Progenitor cell of endocrine pancreas (in vitro differentiated cells): ENCODE results near the gene PTPRA. TPM values are rescaled to one million over a fixed set of nuclear protein-coding genes. Genes with fewer than 3 reads are reported as not detected.

Source experiments
- DNase-seq: peaks from one replicate; pipeline ENCODE4 v3.0.0; 2021; ENCODE audit warnings: low spot score; ENCODE audit not compliant: unreplicated experiment
- H3K27ac Mint-ChIP-seq: 2 replicates; pipeline ENCODE4 v1.8.0; 2021; ENCODE audit warnings: mild to moderate bottlenecking, moderate library complexity, mixed read lengths
- H3K27me3 Mint-ChIP-seq: 2 replicates; pipeline ENCODE4 v1.8.0; 2021; ENCODE audit warnings: mixed read lengths
- H3K36me3 Mint-ChIP-seq: 2 replicates; pipeline ENCODE4 v1.8.0; 2022; ENCODE audit warnings: mixed read lengths; ENCODE audit not compliant: insufficient read depth
- H3K4me1 Mint-ChIP-seq: 2 replicates; pipeline ENCODE4 v1.8.0; 2021; ENCODE audit warnings: low read depth, mixed read lengths
- H3K4me3 Mint-ChIP-seq: 2 replicates; pipeline ENCODE4 v1.8.0; 2021; ENCODE audit warnings: low read depth, mild to moderate bottlenecking, moderate library complexity, mixed read lengths
- H3K9me3 Mint-ChIP-seq: 2 replicates; pipeline ENCODE4 v1.8.0; 2021; ENCODE audit warnings: low read depth, mixed read lengths
- total RNA-seq: library from RNA; stranded (reverse); gene quantifications from 2 replicates; pipeline ENCODE4 v1.2.1, GENCODE V29; 2021
- TF ChIP-seq, protein P1 (sequence below): fragments of 200-600 bp; sonication (generic); IDR thresholded peaks from one replicate; pipeline ENCODE4 v1.5.0; 2021; ENCODE audit warnings: antibody characterized with exemption, mild to moderate bottlenecking; ENCODE audit not compliant: unreplicated experiment

PTPRA gene
- total RNA-seq, 1 donor from 2014 or later = 73.2 TPM

DNA sequence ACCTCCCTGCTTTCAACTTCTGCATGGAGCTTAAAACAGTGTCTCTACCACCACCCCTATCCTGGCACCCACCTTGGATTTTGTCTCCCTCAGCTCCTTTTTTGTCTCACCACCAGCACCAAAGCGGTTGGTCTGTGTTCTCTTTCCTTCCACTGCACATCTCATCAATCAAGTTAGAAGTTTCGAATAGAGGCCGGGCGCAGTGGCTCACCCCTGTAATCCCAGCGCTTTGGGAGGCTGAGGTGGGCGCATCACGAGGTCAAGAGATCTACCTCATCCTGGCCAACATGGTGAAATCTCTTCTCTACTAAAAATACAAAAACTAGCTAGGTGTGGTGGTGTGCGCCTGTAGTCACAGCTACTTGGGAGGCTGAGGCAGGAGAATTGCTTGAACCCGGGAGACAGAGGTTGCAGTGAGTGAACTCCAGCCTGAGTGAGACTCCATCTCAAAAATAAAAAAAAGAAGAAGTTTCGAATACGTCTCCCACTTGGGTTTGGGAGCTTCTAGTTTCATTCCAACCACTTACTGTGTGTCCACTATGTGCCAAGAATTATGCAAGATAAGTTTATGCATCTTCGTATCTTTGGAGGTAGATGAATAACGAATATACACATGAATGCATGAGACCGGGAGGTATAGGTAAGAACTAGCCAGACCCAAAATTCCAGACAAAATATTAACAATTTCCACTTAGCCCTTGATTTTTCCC is 38.7 kb upstream of the PTPRA start:
- Mint-ChIP-seq H3K36me3 (peaks cover 12% of the 10 kb centered on the region), H3K4me3 (no peak overlapping the region), H3K4me1 (peaks cover 2% of the 10 kb centered on the region), H3K9me3 (no peaks in the 10 kb centered on the region), H3K27ac (no peak overlapping the region), H3K27me3 (peaks cover 2% of the 10 kb centered on the region)
- no peak for DNase-seq
- TF ChIP-seq, protein P1, sequence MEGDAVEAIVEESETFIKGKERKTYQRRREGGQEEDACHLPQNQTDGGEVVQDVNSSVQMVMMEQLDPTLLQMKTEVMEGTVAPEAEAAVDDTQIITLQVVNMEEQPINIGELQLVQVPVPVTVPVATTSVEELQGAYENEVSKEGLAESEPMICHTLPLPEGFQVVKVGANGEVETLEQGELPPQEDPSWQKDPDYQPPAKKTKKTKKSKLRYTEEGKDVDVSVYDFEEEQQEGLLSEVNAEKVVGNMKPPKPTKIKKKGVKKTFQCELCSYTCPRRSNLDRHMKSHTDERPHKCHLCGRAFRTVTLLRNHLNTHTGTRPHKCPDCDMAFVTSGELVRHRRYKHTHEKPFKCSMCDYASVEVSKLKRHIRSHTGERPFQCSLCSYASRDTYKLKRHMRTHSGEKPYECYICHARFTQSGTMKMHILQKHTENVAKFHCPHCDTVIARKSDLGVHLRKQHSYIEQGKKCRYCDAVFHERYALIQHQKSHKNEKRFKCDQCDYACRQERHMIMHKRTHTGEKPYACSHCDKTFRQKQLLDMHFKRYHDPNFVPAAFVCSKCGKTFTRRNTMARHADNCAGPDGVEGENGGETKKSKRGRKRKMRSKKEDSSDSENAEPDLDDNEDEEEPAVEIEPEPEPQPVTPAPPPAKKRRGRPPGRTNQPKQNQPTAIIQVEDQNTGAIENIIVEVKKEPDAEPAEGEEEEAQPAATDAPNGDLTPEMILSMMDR = no peak

DNA sequence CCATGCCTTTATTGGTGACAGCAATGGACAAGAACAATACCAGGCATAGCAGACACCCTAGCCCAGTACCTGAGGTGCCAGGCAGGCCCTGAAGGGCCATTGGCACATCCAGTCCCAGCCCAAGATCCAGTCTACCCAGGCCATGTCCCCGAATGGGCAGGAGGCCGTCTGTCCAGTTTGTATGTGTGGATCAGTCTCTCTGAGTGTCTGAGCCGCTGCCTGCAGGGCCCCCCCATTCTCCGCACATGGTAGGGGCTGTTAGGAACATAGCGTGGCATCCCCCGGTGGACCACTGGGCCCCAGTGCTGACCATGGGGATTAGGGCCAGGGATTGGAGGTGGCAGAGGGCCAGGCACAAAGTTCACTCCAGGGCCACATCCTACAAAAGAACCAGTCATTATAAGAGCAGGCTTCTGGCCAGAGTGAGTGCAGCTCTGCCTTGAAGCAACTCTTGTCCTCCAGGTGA is 37.9 kb upstream of the PTPRA start:
- H3K27me3 Mint-ChIP-seq = no peaks in the 10 kb centered on the region
- TF ChIP-seq, protein P1 = no peak
- H3K9me3 Mint-ChIP-seq = no peaks in the 10 kb centered on the region
- peaks cover 12% of the 10 kb centered on the region for H3K36me3 Mint-ChIP-seq
- no peak for DNase-seq
- no peak overlapping the region for H3K4me3 Mint-ChIP-seq
- no peak overlapping the region for H3K27ac Mint-ChIP-seq
- H3K4me1 Mint-ChIP-seq = peaks cover 2% of the 10 kb centered on the region

DNA sequence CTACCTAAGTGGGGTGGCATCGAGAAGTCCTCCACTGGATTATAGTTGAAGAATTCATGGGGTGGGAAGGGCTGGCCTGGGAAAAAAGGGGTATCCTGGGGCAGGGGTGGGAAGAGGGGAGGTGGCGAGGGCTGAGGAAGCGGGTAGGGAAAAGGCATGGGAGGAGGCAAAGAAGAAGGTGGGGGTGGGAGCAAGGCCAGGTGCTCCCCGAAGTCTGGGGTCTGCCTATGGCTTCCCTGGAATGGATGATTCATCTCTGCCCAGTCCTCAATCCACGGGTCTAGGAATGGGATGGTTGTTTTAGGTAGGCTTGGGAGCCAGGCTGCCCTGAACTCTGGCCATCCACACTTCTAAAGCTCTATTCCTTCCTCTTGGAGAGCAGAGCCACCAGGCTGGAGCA is 37.2 kb upstream of the PTPRA start:
- Mint-ChIP-seq H3K27ac (no peak overlapping the region), H3K9me3 (no peaks in the 10 kb centered on the region), H3K36me3 (peaks cover 12% of the 10 kb centered on the region), H3K4me1 (peaks cover 2% of the 10 kb centered on the region), H3K4me3 (no peak overlapping the region), H3K27me3 (no peaks in the 10 kb centered on the region)
- TF ChIP-seq, protein P1 = no peak
- no peak for DNase-seq

DNA sequence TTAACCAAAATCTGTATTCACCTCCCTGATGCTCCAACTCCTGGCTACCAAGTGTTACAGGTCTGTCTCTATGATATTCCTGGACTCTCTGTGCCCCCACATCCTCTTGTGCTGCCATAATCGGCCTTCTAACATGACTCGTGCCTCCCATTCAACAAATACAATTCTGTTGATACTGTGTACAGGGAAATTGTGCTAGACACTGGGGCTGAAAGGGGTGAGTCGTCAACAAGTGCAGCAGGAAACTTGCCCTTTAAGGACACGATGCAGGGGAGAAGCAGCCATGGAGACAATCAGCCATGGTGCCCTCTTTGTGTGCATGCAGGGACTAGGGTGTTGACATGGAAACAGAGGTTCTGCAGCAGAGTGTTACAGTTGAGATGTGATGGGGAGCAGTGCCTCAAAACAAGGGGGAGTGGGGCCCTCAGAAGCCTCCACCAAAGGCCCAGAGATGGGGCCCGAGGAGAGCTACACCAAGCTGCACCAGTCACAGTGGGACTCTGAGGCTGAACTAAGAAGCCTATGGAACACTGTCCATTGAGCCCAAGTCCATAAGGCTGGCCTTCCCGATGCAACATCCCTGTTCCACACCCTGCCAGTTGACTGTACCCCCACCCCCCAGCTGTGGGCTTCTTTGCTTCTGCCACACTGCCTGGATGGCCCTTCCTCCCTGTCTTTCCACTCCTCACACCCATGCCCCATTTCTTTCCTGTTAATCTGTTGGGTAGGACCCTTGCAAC is 35.9 kb upstream of the PTPRA start:
- no peak for DNase-seq
- Mint-ChIP-seq H3K27ac (no peak overlapping the region), H3K4me1 (peaks cover 6% of the 10 kb centered on the region), H3K9me3 (no peaks in the 10 kb centered on the region), H3K36me3 (peaks cover 12% of the 10 kb centered on the region), H3K4me3 (no peak overlapping the region), H3K27me3 (no peaks in the 10 kb centered on the region)
- TF ChIP-seq, protein P1 = no peak

DNA sequence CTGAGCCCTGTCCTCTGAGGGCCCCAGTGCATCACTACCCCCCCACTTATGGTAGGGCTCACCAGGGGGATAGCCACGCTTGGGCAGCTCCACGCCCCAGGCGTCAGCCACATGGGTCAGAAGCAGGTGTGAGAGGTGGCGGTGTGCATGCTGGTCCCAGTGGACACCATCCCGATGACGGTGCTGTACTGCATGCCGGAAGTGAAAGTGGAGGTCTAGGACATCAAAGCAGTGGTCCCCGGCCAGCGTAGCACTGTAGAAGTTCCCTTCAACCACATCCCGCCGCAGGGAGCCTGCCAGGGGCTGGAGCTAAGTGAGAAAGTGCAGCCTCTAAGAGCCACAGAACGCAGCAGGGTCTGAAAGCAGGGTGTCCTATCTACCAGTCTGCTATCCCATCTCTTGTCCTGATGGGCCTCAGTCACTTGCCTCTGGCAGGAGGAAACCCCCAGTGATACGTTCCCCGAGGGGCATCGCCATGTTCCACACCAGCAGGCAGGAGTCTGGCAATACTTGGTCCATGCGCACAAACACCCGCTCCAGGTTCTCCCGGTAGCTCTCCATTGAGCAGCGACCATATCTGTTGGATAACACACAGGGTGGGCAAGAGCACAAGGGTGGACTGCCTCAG is 35.0 kb upstream of the PTPRA start:
- no peak overlapping the region for H3K27ac Mint-ChIP-seq
- H3K27me3 Mint-ChIP-seq = no peaks in the 10 kb centered on the region
- TF ChIP-seq, protein P1 = no peak
- H3K4me3 Mint-ChIP-seq = peak overlapping the region; percentile 30
- DNase-seq = no peak
- H3K9me3 Mint-ChIP-seq = no peaks in the 10 kb centered on the region
- H3K4me1 Mint-ChIP-seq = peaks cover 6% of the 10 kb centered on the region
- H3K36me3 Mint-ChIP-seq = peaks cover 12% of the 10 kb centered on the region
